Frontal cortex (tissue), 4 donors: ENCODE data around the gene CDHR2. TPM values are rescaled to one million over a fixed set of nuclear protein-coding genes. Genes with fewer than 3 reads are reported as not detected.

Experiments
- DNase-seq, 2 donors: peaks; one replicate each; pipeline ENCODE4 v3.0.0; 2012; ENCODE audit warnings: low spot score in 2 of 2
- FAIRE-seq: peaks from 2 replicates; lab custom pipeline; 2012; peaks lifted over from hg19 to GRCh38; lab: Jason Lieb, UNC
- total RNA-seq: library from RNA; depleted of rRNA; stranded (reverse); fragments of >200 nt; gene quantifications from one replicate; pipeline ENCODE4 v1.2.3, GENCODE V29; 2014
- donor health status: control.
- donor health status: control.
- donor health status: control.

CDHR2 gene
- total RNA-seq, 1 donor from 2014 or later = under 0.01 TPM

DNA sequence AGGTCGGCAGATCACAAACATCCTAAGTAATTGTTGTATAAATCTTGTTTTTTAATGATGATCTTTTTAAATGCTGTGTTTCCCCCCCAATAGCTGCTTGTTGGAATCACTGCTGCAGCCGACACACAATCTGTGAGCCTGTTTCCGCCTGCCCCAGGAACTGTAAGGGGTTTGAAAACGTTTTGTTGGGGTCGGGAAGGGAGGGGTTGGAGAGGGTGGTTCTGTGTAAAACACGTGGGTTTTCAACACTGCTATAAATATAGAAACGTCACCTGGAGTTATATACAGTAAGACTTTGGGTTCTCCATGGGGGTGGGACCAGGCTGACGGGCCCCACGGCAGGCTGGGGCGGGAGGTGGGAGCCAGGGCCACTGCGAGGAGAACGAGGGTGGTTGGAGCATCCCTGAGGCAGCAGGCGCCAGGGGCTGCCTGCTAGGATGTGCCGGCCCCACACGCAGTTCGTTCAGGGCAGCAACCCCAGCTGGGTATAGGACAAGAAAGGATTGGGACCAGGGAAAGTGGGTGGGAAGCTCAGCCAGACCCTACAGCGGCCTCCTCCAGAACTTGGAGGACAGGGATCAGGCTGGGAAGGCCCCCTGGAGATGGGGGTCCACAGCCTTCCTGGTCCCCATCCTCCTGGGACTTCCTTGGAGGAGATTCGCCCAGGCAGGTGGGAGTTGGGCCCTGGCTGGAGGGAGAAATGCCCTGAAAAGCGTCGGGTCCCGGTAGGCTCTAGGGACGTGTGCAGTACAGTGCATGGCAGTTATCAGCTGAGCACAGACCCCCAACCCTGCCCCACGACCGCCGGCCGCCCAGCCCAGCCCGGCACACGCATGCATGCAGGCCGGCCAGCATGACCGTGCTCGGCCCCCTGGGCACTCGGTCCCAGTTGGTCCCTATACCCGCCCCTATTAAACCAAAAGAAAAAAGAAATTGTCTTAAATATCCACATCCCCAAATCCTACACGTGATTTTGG is 21.6 kb upstream of the CDHR2 start:
- DNase-seq (no peak), FAIRE-seq (no peak)

DNA sequence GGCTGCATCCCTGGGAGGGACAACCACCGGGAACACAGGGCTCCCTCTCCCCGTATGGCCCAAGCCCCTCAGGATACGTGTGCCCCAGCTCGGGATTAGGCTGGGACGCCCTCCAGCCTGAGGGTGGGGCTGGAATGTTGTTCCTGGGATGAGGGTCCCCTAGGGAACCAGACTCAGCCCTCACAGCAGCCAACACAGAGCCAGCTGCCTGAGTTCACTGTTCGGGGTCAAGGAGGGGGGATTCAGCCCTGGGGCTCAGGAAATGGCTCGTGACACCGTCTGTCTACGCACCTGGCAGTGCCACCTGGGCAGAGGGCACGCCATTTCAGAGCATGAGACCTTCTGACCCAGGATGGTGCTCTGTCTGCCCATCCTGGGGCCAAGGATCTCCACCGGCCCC is 20.8 kb upstream of the CDHR2 start:
- DNase-seq = no peak
- FAIRE-seq = no peak

DNA sequence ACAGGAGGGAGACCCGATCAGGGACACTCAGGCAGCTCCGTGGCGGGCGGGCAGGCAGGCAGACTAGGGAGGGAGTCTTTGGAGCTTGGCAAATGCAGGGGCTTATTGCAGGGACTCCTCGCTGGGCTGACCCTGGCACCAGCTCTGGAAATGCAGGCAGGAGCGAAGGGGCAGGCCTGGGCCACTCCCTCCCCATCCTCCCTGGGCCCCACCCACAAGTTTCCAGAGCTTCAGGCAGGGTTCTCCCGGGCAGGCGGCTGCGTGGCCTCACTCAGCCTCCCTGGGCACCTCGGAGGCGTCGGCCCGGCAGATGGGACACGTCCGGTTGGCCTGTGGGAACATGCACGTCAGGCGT is 20.4 kb upstream of the CDHR2 start:
- no peak for FAIRE-seq

DNA sequence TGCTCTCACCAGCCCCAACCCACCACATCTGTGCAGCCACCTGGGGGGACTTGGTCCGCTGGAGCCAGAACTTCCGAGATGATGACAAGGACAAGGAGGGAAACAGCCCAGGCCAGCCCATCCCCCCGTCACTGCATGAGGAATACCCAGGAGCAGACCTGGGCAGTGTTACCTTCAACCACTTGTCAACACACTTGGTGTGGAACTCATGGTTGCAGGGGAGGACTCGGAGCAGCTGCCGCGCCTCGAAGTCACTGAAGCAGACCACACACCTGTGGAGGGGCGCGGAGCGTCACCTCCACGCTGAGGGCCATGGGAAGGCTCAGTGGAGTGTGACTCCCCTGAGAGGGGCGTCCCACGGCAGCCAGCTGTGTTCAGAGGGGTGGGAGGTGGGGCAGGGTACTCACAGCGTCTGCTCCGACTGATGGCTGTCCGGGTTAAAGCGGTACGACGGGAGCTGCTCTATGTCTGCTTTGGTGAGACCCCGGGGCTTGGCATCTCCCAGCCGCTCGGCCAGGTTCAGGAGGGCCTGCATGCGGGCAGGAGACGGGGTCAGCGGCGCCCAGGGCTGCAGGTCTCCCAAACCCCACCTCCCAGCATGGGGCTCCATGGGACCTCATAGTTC is 19.9 kb upstream of the CDHR2 start:
- FAIRE-seq = no peak
- DNase-seq = no peak

More for the DNA sequence above, 20.4 kb upstream of the CDHR2 start:
- DNase-seq = no peak

DNA sequence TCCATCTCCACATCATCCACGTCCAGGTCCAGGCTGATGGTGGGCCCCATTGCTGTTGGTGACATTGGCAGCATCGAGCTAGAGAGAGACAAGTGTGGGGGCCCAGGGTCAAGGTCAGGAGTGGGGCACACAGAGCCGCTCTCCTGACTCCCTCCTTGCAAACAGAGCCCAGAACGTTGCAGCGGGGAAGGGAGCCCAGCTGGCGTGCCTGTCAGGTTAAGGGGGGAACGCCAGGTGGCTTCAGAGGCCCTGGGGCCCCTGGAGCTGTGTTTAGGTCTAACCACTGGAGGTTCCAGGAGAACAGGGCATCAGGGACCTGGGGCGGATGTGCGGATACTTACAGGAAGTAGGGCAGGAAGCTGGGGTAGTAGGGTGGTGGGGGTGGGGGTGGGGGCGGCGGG is 19.4 kb upstream of the CDHR2 start:
- DNase-seq = peak in 1 of 2 donors; percentile 38
- FAIRE-seq = no peak

DNA sequence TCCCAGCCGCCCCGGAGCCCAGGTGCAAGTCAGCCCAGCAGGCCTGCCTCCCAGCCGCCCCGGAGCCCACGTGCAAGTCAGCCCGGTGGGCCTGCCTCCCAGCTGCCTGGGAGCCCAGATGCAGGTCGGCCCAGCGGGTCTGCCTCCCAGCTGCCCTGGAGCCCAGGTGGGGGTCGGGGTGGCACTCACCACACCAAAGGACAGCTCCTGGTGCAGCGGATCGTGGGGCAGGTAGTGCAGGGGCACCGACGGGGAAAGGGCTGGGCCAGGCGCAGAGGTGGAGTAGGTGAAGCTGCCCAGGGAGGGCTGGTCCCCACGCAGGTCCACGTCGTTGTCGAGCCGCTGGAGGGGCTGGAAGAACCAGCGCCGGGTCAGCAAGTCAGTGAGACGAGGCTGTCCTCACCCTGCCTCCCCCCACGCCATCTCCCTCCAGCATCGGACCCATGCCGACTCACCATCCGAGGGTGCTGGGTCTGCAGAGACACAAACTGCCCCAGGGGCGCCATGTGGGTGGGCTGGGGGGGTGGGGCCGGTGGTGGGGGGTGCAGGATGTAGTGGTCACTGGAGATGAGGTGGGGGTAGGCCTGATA is 18.7 kb upstream of the CDHR2 start:
- DNase-seq (peak in 1 of 2 donors; percentile 39), FAIRE-seq (no peak)

DNA sequence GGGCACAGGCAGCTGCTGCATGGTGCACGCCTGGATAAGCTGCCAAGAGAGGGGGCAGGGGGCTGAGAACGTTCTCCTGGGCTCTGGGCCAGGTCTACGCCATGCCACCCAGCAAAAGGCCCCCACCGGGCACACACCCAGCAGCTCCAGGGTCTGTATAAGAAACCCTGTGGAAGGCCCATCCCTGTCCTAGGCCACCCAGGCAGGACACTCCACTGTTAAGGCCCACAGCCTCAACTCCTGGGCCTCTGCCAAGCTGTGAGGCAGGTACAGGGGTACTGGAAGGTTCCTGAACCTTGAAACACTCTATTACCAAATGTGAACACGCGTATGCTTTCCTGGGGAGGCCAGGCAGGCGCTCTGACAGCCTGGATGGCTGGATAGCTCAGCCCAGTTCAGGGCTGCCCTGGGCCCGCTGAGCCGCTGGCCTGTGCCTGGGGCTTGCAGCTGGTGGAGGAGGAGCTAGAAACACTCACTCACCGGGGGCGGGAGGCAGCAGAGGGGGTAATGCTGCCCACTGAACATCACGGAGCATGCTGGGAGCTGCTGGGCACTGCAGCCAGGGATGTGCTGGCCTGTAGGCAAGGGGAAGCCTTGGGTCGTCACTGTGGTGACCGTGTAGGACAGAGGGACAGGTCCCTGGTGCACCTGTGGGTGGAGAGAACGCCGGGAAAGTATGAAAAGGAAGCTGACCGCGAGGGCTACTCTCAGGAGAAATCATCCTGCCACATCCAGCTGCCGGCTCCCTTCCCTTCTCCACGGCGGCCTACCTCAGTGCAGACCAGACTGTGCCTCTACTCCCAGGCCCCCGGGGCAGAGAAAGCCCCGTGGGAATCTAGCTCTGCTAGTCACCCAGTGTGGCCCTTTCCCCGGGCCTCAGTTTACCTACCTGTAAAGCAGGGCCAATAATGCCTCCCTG is 17.9 kb upstream of the CDHR2 start:
- DNase-seq = peak; percentile 89

DNA sequence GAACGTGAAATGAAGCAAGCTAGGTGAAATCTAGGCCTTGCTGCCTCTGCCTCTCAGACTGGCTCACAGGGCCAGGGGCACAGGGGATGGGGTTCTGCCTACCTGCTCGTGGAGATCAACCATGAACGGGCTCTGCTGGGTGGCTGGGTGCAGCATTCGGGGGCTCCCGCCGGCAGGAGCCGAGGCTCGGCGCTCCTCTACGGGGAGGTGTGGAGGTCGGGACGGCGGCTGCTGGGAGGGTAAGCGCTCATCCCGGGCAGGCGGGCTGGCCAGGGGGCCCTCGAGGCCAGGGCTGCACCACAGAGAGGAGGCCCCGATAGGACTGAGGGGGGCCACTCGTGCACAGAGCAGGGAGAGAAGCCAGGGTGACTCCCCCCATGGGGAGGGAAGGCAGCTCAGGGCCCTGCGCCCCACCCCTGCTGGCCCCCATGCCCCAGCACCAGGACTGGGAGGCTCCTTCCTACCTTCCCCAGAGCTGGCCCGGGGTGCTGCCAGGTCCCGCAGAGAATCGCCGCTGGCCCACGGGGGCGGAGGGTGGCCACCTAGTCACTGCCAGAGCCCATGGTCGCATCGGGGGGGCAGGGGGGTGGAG is 17.1 kb upstream of the CDHR2 start:
- FAIRE-seq = no peak

More for the DNA sequence above, 17.9 kb upstream of the CDHR2 start:
- no peak for FAIRE-seq

DNA sequence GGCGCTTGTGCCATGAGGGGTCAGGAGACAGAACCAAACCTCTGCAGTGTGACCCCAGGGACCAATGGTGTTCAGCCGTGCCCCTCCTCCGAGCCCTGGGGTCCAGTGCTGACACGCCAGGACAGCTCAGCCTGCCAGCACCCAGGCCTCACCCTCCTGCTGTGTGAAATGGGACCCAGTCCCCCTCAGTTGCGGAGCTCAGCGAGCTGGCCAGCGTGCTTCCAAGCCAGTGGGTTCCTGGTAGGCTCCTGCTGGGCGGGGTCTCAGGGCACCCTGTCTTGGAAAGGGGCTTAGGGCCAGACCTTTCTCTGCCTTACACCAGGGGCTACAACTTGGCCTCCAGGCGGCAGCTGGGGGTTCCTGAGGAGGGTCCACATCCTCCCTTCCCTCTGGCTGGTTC is 16.3 kb upstream of the CDHR2 start:
- DNase-seq = no peak
- FAIRE-seq = no peak

More for the DNA sequence above, 17.1 kb upstream of the CDHR2 start:
- DNase-seq = no peak

DNA sequence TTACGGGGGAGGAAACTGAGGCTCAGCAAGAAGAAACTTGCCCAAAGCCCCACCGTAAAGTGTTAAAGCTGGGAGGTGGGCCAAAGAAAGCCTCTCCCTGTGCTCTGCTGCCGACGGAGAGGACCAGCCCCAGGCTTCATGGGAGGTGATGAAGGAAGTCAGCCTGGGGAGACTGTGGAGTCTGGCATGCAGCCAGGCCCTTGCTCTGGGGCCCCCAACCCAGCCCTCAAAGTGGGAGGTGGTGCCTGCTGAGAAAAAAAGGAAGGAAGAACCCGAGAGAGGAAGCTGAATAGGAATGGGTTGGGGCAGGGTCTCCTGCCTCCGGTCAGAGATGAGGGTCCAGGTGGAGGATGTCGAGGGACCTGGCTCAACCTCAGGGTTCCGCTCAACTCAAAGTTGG is 15.8 kb upstream of the CDHR2 start:
- peak in 1 of 2 donors; percentile 42 for DNase-seq
- FAIRE-seq = no peak

DNA sequence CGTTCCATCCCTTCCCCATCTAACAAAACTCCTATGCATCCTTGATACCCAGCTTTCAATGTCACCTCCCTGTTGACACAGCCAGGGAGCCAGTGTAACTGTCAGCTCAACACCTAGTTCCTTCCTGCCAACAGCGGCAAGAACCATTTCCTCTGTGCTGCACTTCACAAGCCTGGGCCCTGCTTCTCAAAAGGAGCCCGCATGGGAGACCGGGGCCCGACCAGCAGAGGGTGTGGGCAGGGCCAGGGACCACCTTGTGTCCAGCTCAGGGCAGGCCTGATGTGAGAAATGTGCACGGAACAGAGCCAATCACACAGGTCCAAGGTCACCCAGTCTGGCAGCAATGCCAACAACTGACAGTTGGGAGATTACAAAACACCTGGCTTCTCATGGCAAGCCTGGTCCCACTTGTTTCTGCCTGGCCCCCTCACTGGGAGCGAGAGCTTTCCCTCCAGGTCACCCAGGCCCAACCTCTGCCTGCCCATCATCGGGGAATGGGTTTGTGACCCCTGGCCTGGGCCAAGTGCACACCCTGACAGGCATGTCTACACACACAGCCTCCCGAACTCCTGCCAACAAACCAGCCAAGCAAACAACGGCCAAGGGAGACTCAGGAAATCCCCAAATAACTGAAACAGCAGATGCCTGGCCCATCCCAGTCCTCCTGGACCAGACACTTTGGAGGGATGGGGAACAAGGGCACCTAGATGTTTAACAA is 15.1 kb upstream of the CDHR2 start:
- FAIRE-seq = no peak
- no peak for DNase-seq

DNA sequence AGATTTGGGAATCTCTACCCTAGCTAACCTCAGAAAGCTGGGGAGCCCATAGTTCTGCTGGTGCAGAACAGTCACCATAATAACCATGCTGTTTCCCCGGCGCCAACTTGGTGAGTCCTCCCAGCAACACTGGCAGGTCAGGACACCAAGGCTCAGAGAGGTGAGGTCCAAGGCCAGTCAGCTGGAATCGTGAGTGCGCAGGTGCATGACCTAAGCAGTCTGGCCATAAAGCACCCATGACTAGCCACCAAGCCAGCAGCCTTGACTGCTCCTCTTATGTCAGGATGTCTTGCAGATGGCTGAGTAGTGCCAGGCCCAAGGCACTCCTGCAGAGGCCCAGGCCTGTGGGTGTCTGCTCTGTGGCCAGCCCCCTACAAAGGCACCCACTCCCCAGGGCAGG is 14.5 kb upstream of the CDHR2 start:
- FAIRE-seq (no peak), DNase-seq (no peak)

DNA sequence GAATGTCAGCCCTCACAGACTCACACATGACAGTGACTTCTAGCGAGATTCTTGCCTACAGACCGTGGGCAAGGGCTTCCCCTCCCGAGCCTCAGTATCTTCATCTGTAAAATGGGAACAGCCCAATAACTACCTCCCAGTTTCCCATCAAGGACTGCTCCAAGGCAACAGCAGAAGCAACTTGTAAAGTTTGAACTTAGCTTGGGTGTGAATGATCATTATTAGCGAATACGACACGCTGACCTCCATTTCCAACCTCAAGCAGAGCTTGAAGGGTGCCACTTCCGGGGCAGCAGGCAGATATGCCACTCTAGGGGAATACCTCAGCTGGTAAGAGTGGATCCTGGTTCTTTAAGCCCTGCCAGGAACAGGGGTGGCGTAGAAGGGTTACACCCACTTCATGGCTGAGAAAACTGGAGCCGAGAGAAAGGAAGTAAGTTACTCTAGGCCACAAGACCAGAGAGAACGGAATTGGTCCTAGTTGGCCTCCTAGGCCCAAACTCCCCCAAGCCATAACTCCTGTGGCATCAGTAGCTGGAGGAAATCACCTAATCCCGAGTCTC is 14.0 kb upstream of the CDHR2 start:
- FAIRE-seq = no peak
- no peak for DNase-seq

DNA sequence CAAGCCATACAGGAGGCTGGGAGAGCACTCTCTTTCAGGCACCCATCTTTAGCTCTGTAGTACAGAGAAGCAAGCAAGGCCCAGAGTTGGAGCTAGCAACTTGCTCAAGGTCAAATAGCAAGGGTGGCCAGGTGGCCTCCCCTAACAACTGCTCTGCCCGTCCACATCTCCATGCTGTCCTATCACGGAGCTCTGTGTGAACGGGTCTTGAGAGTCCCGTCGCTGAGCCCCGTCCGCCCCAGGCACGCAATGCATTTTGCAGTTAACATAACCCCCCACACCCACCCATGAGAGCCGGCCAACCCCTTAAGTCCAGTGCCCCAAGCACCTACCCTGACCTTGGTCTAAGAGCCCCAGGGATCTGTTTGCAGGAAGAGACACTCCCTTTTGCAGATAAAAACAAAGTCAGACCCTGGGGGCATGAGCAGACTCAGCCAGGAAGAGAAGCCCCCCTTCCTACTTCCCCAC is 13.4 kb upstream of the CDHR2 start:
- DNase-seq = no peak

DNA sequence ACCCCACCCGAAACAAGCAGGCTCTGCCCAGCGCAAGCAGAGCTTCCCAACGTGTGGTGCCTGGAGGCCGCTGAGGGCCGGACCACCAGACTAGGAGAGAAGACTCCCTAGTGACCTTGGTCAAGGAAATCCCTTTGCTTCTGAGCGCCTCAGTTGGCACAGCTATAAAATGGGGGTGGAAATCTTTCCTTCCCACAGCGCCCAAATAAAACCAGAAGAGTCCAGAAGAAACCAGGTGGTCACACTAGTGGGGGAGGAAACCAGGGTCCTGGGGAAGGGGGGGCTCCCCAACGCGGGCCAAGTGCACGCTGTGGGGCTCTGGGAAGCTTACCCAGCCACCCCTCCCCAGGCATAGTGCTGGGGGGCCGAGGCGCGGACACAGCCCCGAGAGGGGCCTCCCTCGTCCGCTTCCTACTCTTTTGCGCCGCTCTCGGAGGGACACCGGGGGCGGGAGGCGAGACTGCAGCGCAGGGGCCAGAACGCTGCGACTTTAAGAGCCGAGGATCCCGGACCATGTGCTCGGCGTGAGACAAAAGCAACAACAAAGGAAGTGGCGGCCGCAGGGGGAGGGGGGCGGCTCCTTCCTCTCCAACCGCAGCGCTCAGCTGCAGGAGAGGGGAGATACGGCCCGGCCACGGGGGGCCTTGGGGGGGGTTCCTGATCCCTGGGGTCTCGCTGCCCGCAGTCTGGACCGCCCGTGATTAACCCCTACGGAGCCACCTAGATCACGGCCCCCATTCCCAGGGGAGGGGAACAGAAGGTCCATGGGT is 12.8 kb upstream of the CDHR2 start:
- DNase-seq (peak; percentile 84 to 87), FAIRE-seq (no peak)

More for the DNA sequence above, 13.4 kb upstream of the CDHR2 start:
- no peak for FAIRE-seq

DNA sequence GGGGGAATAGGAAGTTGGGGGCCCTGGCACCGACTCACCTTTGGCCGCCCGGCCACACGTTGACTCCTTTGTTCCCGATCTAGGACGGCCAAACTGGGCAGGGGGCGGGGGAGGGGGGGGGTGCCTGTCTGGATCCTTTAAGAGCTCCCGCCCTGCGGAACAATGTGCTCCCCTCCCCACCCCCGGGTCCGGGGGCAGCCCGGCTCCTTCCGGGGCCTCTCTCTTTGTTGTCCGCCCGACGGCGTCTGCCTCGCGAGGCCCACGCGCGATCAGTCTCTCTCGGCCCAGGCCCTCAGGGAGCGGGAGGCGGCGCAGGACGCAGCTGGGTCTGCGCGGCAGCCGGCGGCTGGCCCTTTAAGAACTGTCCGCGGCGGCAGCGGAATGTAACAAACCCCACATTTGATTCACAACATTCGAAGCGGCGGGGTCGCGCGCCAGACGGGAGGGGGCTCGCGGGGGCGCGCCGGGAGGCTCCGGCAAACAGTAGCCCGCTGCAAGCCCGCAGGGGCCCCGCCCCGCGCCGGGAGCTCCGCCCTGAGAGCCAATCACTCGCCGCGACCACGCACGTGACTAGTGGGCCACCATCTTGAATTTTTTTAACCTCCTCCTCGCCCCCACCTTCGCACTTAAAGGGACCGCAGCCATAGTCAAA is 12.1 kb upstream of the CDHR2 start, which contains the start of gene RNF44:
Gene RNF44 (minus strand): TSS at position 501 of the 652 bp plus-strand sequence. CDS start 4,930 bp downstream, outside the sequence.
- no peak for FAIRE-seq
- peak; percentile 94 to 95 for DNase-seq
